H9 (cell line): ENCODE results near the gene DDX39A. TPM values are rescaled to one million over a fixed set of nuclear protein-coding genes. Genes with fewer than 3 reads are reported as not detected.

Experiments used
- DNase-seq: peaks from one replicate; pipeline ENCODE4 v3.0.0-alpha.2; 2017
- H2AFZ ChIP-seq: one replicate; pipeline ENCODE4 v1.6.1; 2013; ENCODE audit warnings: mild to moderate bottlenecking, low read length, control low read depth, moderate library complexity
- H2AK5ac ChIP-seq: 2 replicates; pipeline ENCODE4 v1.6.1; 2013; ENCODE audit warnings: low read length, control low read depth, mixed read lengths; ENCODE audit not compliant: insufficient read length
- H2BK120ac ChIP-seq: one replicate; pipeline ENCODE4 v1.6.1; 2013; ENCODE audit warnings: low read depth, mild to moderate bottlenecking, low read length, control low read depth, inconsistent platforms; ENCODE audit not compliant: poor library complexity, severe bottlenecking
- H2BK12ac ChIP-seq: 2 replicates; pipeline ENCODE4 v1.6.1; 2013; ENCODE audit warnings: low read length, control low read depth, mixed read lengths, low read depth; ENCODE audit not compliant: insufficient read length
- H2BK15ac ChIP-seq: 2 replicates; pipeline ENCODE4 v1.6.1; 2013; ENCODE audit warnings: low read depth, low read length, control low read depth
- H2BK20ac ChIP-seq: one replicate; pipeline ENCODE4 v1.6.1; 2013; ENCODE audit warnings: low read depth, mild to moderate bottlenecking, low read length, control low read depth, inconsistent platforms; ENCODE audit not compliant: poor library complexity, severe bottlenecking
- H2BK5ac ChIP-seq: 2 replicates; pipeline ENCODE4 v1.6.1; 2013; ENCODE audit warnings: low read length, control low read depth, mixed read lengths; ENCODE audit not compliant: insufficient read length
- H3K14ac ChIP-seq: 2 replicates; pipeline ENCODE4 v1.6.1; 2013; ENCODE audit warnings: low read length, control low read depth; ENCODE audit not compliant: insufficient read depth
- H3K18ac ChIP-seq: 2 replicates; pipeline ENCODE4 v1.6.1; 2013; ENCODE audit warnings: low read depth, mild to moderate bottlenecking, mixed read lengths, low read length, control low read depth; ENCODE audit not compliant: insufficient read length
- H3K23ac ChIP-seq: 2 replicates; pipeline ENCODE4 v1.6.1; 2013; ENCODE audit warnings: low read length, control low read depth, mixed read lengths, low read depth; ENCODE audit not compliant: insufficient read length
- H3K23me2 ChIP-seq: 2 replicates; pipeline ENCODE4 v1.6.1; 2013; ENCODE audit warnings: low read depth, mild to moderate bottlenecking, mixed read lengths, low read length, control low read depth; ENCODE audit not compliant: insufficient read length, poor library complexity, severe bottlenecking
- H3K27ac ChIP-seq: 2 replicates; pipeline ENCODE4 v1.5.1; 2013; ENCODE audit warnings: low read length, control low read depth, mixed read lengths, low read depth; ENCODE audit not compliant: insufficient read length
- H3K27me3 ChIP-seq: 2 replicates; pipeline ENCODE4 v1.6.1; 2013; ENCODE audit warnings: low read length, control low read depth, inconsistent platforms; ENCODE audit not compliant: insufficient read depth
- H3K4ac ChIP-seq: 2 replicates; pipeline ENCODE4 v1.6.1; 2013; ENCODE audit warnings: low read depth, mild to moderate bottlenecking, control low read depth, inconsistent platforms, low read length, moderate library complexity
- H3K4me1 ChIP-seq: 2 replicates; pipeline ENCODE4 v1.6.1; 2013; ENCODE audit warnings: low read length, control low read depth, inconsistent platforms; ENCODE audit not compliant: insufficient read depth
- H3K4me2 ChIP-seq: 2 replicates; pipeline ENCODE4 v1.6.1; 2013; ENCODE audit warnings: low read length, control low read depth, mixed read lengths; ENCODE audit not compliant: insufficient read length, insufficient read depth
- H3K56ac ChIP-seq: 2 replicates; pipeline ENCODE4 v1.6.1; 2013; ENCODE audit warnings: low read depth, mild to moderate bottlenecking, mixed read lengths, low read length, control low read depth; ENCODE audit not compliant: insufficient read length
- H3K79me1 ChIP-seq: 2 replicates; pipeline ENCODE4 v1.6.1; 2013; ENCODE audit warnings: low read depth, mild to moderate bottlenecking, moderate library complexity, low read length, control low read depth, inconsistent platforms; ENCODE audit not compliant: insufficient read depth, poor library complexity, severe bottlenecking
- H3K79me2 ChIP-seq: 2 replicates; pipeline ENCODE4 v1.6.1; 2013; ENCODE audit warnings: low read length, control low read depth, inconsistent platforms; ENCODE audit not compliant: insufficient read depth
- H3K9ac ChIP-seq: 2 replicates; pipeline ENCODE4 v1.6.1; 2013; ENCODE audit warnings: low read length, control low read depth, mixed read lengths; ENCODE audit not compliant: insufficient read length; ENCODE audit errors: extremely low read depth
- H3K9me3 ChIP-seq: one replicate; pipeline ENCODE4 v1.6.1; 2013; ENCODE audit warnings: low read depth, low read length, inconsistent platforms; ENCODE audit not compliant: control insufficient read depth
- H3T11ph ChIP-seq: one replicate; pipeline ENCODE4 v1.6.1; 2013; ENCODE audit warnings: mild to moderate bottlenecking, low read length, control low read depth, inconsistent platforms
- H4K20me1 ChIP-seq: one replicate; pipeline ENCODE4 v1.6.1; 2013; ENCODE audit not compliant: control insufficient read depth, insufficient read length, insufficient read depth
- H4K5ac ChIP-seq: 2 replicates; pipeline ENCODE4 v1.6.1; 2013; ENCODE audit warnings: low read depth, mild to moderate bottlenecking, mixed read lengths, low read length, control low read depth; ENCODE audit not compliant: insufficient read length
- H4K8ac ChIP-seq: replicated peaks from 2 replicates; pipeline ENCODE4 v1.6.1; 2013; ENCODE audit warnings: low read length, control low read depth, mixed read lengths, low read depth; ENCODE audit not compliant: insufficient read length
- H4K91ac ChIP-seq: 2 replicates; pipeline ENCODE4 v1.6.1; 2013; ENCODE audit warnings: low read depth, mild to moderate bottlenecking, moderate library complexity, mixed read lengths, low read length, control low read depth; ENCODE audit not compliant: insufficient read length
- H3K27ac Mint-ChIP-seq, 3 experiments: 2 replicates in 2 of 3; 3 replicates in 1 of 3; pipeline ENCODE4 v1.8.0; 2020 to 2021; ENCODE audit warnings: mixed read lengths in 3 of 3, mild to moderate bottlenecking in 1 of 3, moderate library complexity in 1 of 3
- H3K27me3 Mint-ChIP-seq: 2 replicates; pipeline ENCODE4 v1.8.0; 2021; ENCODE audit warnings: low read depth, mild to moderate bottlenecking, moderate library complexity, mixed read lengths
- H3K36me3 Mint-ChIP-seq, 3 experiments: 2 replicates in 2 of 3; 3 replicates in 1 of 3; pipeline ENCODE4 v1.8.0; 2020 to 2021; ENCODE audit warnings: low read depth in 3 of 3, mixed read lengths in 3 of 3; ENCODE audit not compliant: insufficient read depth in 1 of 3
- H3K4me1 Mint-ChIP-seq, 2 experiments: 2 replicates each; pipeline ENCODE4 v1.8.0; 2020; ENCODE audit warnings: mixed read lengths in 2 of 2
- H3K4me3 Mint-ChIP-seq, 2 experiments: 2 replicates in 1 of 2; 3 replicates in 1 of 2; pipeline ENCODE4 v1.8.0; 2020 to 2021; ENCODE audit warnings: mild to moderate bottlenecking in 2 of 2, mixed read lengths in 2 of 2, moderate library complexity in 1 of 2
- H3K9me3 Mint-ChIP-seq, 2 experiments: 2 replicates in 1 of 2; 3 replicates in 1 of 2; pipeline ENCODE4 v1.8.0; 2020; ENCODE audit warnings: mild to moderate bottlenecking in 2 of 2, mixed read lengths in 2 of 2, moderate library complexity in 1 of 2
- CTCF ChIP-seq: fragments of 200-600 bp; sonication (generic); conservative IDR thresholded peaks from 3 replicates; pipeline ENCODE4 v1.8.0; 2021; ENCODE audit warnings: antibody characterized with exemption, mild to moderate bottlenecking
- WGBS: extraction: QIAGEN DNeasy Blood & Tissue Kit; methylation state at CpG from one replicate; pipeline ENCODE4 v1.1.7; 2013; ENCODE audit warnings: missing lambda C conversion rate, low lambda C conversion rate, mixed read lengths; ENCODE audit not compliant: insufficient read length; ENCODE audit errors: extremely low coverage; 5-methylcytosine and 5-hydroxymethylcytosine counted together
- total RNA-seq: library from RNA; stranded (reverse); gene quantifications from 2 replicates; pipeline ENCODE4 v1.2.1, GENCODE V29; 2021

The DDX39A gene
- total RNA-seq, 1 experiment from 2014 or later = 137 TPM

- H3K27me3 Mint-ChIP-seq = no peaks in the 10 kb centered on the region
- Histone ChIP-seq H3K9me3 (no peaks in the 10 kb centered on the region), H2BK20ac (no peak overlapping the region), H4K8ac (no peak overlapping the region), H3K14ac (no peak overlapping the region), H3K27me3 (no peaks in the 10 kb centered on the region), H3K18ac (peak overlapping the region; percentile 14), H3K9ac (no peak overlapping the region), H3K4me1 (peaks cover 2% of the 10 kb centered on the region; the same call in 1 of the 2 replicates), H3K4ac (no peak overlapping the region), H3K27ac (no peak overlapping the region), H2BK15ac (no peak overlapping the region), H4K91ac (no peak overlapping the region), H3K23me2 (no peaks in the 10 kb centered on the region), H3K79me1 (no peaks in the 10 kb centered on the region), H2AFZ (no peak overlapping the region), H3K4me2 (peak overlapping the region; percentile 18), H4K20me1 (no peaks in the 10 kb centered on the region), H4K5ac (no peak overlapping the region), H2BK12ac (no peak overlapping the region), H3T11ph (no peak overlapping the region), H2BK120ac (no peak overlapping the region), H2BK5ac (no peak overlapping the region), H3K56ac (no peak overlapping the region), H2AK5ac (no peak overlapping the region), H3K23ac (no peak overlapping the region), H3K79me2 (no peaks in the 10 kb centered on the region)
- no peak overlapping the region for H3K27ac Mint-ChIP-seq
- WGBS = no CpG with 5 or more reads among the region's 18 CpGs
- DNase-seq = no peak
- TF ChIP-seq CTCF = no peak
- peaks cover 12 to 31% of the 10 kb centered on the region in 2 experiments for H3K4me1 Mint-ChIP-seq
- H3K36me3 Mint-ChIP-seq = no peaks in the 10 kb centered on the region
- no peak overlapping the region; a peak in 1 of 5 replicates for H3K4me3 Mint-ChIP-seq
- no peaks in the 10 kb centered on the region for H3K9me3 Mint-ChIP-seq
These were observed 37.3 kb downstream of the DDX39A start for GRCh38 chr19:14381689-14382474.
